Measurements from ENCODE around the gene CA9. TPM values are rescaled to one million over a fixed set of nuclear protein-coding genes. Genes with fewer than 3 reads are reported as not detected.
A peak's percentile ranks its signal among the peaks of the same experiment; 100 is the strongest.
"Not testable (repeated sequence)": the region's sequence is repeated elsewhere in the genome, so short reads cannot be mapped to it uniquely, and the experiment has no call there.

CA9 gene
- total RNA-seq, 1 experiment from 2014 or later, result not detected

DNA sequence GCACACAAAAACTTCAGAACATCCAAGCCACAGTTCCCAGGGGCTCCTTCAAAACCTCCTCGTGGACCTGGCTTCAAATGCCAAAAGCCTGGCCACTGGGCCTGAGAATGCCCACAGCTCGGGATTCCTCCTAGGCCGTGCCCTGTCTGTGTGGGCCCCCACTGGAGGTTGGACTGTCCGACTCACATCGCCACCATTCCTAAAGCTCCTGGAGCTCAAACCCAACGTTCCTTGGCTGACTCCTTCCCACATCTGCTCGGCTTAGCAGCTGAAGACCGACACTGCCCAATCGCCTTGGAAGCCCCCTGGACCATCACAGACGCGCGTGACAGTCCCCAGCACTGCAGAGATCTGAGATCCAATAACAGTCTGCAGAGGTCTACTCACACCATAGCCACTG, 30.7 kb upstream of the CA9 start:
- H3K4me1 Mint-ChIP-seq (ENCODE audit: low read depth, unreplicated experiment), result peaks cover 10% of the 10 kb centered on the region
- BruUV-seq (replicated peaks), result no TSS peak
- H3K4me3 Mint-ChIP-seq (ENCODE audit: unreplicated experiment), result no peak overlapping the region
- Histone ChIP-seq H3K9me3 (no peaks in the 10 kb centered on the region), H3K27me3 (replicated peaks; ENCODE audit: control insufficient read depth, insufficient read depth, low read length) (no peaks in the 10 kb centered on the region), H3K36me3 (ENCODE audit: control insufficient read depth, insufficient read depth, low read length) (no peaks in the 10 kb centered on the region), H3K4me3 (ENCODE audit: low read depth, low read length) (no peak overlapping the region), H3K4me1 (no peaks in the 10 kb centered on the region; the same call in 1 of the 2 replicates)
- intact Hi-C loops (cut with micrococcal nuclease; ENCODE audit: unreplicated experiment), result no loop called here
- DNase-seq, result no peak
- H3K36me3 Mint-ChIP-seq (ENCODE audit: insufficient read depth, unreplicated experiment), result peaks cover 13% of the 10 kb centered on the region
- no peaks in the 10 kb centered on the region for H3K9me3 Mint-ChIP-seq (ENCODE audit: unreplicated experiment)
- ChIA-PET POLR2A (no interaction called here), CTCF (no interaction called here)
- no peak overlapping the region for H3K27ac Mint-ChIP-seq (ENCODE audit: unreplicated experiment)
- H3K27me3 Mint-ChIP-seq (ENCODE audit: insufficient read depth, unreplicated experiment), result no peaks in the 10 kb centered on the region
- TF ChIP-seq, protein P1, sequence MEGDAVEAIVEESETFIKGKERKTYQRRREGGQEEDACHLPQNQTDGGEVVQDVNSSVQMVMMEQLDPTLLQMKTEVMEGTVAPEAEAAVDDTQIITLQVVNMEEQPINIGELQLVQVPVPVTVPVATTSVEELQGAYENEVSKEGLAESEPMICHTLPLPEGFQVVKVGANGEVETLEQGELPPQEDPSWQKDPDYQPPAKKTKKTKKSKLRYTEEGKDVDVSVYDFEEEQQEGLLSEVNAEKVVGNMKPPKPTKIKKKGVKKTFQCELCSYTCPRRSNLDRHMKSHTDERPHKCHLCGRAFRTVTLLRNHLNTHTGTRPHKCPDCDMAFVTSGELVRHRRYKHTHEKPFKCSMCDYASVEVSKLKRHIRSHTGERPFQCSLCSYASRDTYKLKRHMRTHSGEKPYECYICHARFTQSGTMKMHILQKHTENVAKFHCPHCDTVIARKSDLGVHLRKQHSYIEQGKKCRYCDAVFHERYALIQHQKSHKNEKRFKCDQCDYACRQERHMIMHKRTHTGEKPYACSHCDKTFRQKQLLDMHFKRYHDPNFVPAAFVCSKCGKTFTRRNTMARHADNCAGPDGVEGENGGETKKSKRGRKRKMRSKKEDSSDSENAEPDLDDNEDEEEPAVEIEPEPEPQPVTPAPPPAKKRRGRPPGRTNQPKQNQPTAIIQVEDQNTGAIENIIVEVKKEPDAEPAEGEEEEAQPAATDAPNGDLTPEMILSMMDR (IDR thresholded peaks at IDR 0.05; ENCODE audit: insufficient read depth in 1 of 2, low read depth in 1 of 2, low read length in 1 of 2, severe bottlenecking in 1 of 2, unreplicated experiment in 1 of 2), result no peak

DNA sequence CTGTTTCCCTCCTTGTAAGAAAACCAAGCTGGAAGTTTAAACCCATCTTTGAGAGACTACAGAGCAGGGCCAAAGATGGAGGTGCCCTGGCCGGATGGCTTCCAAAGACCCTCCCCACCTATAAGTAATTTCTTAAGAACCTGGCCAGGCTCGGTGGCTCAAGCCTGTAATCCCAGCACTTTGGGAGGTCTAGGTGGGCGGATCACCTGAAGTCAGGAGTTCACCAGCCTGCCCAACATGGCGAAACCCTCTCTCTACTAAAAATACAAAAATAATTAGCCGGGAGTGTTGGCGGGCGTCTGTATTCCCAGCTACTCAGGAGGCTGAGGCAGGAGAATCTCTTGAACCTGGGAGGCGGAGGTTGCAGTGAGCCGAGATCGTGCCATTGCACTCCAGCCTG, 28.0 kb upstream of the CA9 start:
- DNase-seq; H3K36me3 ChIP-seq (ENCODE audit: control insufficient read depth, insufficient read depth, low read length); H3K27me3 Mint-ChIP-seq (ENCODE audit: insufficient read depth, unreplicated experiment); H3K4me1 Mint-ChIP-seq (ENCODE audit: low read depth, unreplicated experiment); H3K4me1 ChIP-seq; H3K9me3 Mint-ChIP-seq (ENCODE audit: unreplicated experiment); H3K27me3 ChIP-seq (replicated peaks; ENCODE audit: control insufficient read depth, insufficient read depth, low read length); H3K36me3 Mint-ChIP-seq (ENCODE audit: insufficient read depth, unreplicated experiment); H3K9me3 ChIP-seq: not testable (repeated sequence)
- intact Hi-C loops (cut with micrococcal nuclease; ENCODE audit: unreplicated experiment), result loop anchor here (1.0 to 5.0 kb wide), 5 partner anchors 12 to 237 kb away; partner anchors contain the start of genes CREB3 and TLN1
- peak overlapping the region; percentile 46 for H3K4me3 ChIP-seq (ENCODE audit: low read depth, low read length)
- ChIA-PET POLR2A (interaction anchor here (0.7 to 2.5 kb wide), 9 partner anchors 12 to 1001 kb away, joined by 3 to 35 read pairs (median 5); partner anchors contain the start of genes CCDC107, RMRP and TLN1), CTCF (interaction anchor here (0.7 to 2.4 kb wide), 15 partner anchors 12 to 384 kb away, joined by 3 to 31 read pairs (median 6); partner anchors contain the start of genes ARHGEF39, CCDC107, CREB3 and HINT2)
- BruUV-seq (replicated peaks), result TSS peak; percentile 50
- Mint-ChIP-seq H3K4me3 (ENCODE audit: unreplicated experiment) (peak overlapping the region; percentile 81), H3K27ac (ENCODE audit: unreplicated experiment) (peak overlapping the region; percentile 84)

DNA sequence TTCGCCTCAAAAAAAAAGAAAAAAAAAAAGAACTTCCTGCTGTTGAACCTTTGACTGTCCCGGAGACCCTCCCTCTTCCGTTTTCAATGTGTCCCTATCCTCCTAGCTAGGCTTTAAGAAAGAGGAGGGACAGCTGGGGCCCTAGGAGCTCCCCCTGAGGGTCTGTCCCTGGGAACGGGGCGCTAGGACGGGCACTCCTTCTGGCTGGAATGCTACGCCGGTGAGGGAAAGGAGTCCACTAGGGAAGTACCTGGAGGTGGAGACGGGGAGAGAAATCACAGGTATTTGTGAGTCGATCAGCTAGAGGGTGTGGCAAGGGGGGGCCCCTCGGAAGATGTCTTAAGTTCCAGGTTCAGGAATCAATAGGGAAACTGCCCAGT, 27.6 kb upstream of the CA9 start:
- peaks cover 10% of the 10 kb centered on the region for H3K4me1 Mint-ChIP-seq (ENCODE audit: low read depth, unreplicated experiment)
- TF ChIP-seq, protein P1 (IDR thresholded peaks at IDR 0.05; ENCODE audit: insufficient read depth in 1 of 2, low read depth in 1 of 2, low read length in 1 of 2, severe bottlenecking in 1 of 2, unreplicated experiment in 1 of 2), result peak; percentile 10 to 60
- ChIA-PET POLR2A (interaction anchor here (0.6 to 2.5 kb wide), 11 partner anchors 11 to 1002 kb away, joined by 3 to 35 read pairs (median 4); partner anchors contain the start of genes CCDC107, RMRP, RUSC2 and TLN1), CTCF (interaction anchor here (0.7 to 2.4 kb wide), 16 partner anchors 12 to 384 kb away, joined by 3 to 31 read pairs (median 7); partner anchors contain the start of genes ARHGEF39, CCDC107, CREB3 and HINT2)
- no TSS peak for BruUV-seq (replicated peaks)
- DNase-seq, result peak; percentile 85 to 92
- Histone ChIP-seq H3K4me1 (no peaks in the 10 kb centered on the region; the same call in 1 of the 2 replicates), H3K27me3 (replicated peaks; ENCODE audit: control insufficient read depth, insufficient read depth, low read length) (no peaks in the 10 kb centered on the region), H3K4me3 (ENCODE audit: low read depth, low read length) (peak overlapping the region; percentile 46), H3K9me3 (no peaks in the 10 kb centered on the region), H3K36me3 (ENCODE audit: control insufficient read depth, insufficient read depth, low read length) (no peaks in the 10 kb centered on the region)
- H3K36me3 Mint-ChIP-seq (ENCODE audit: insufficient read depth, unreplicated experiment), result peaks cover 7% of the 10 kb centered on the region
- intact Hi-C loops (cut with micrococcal nuclease; ENCODE audit: unreplicated experiment), result loop anchor here (1.0 to 5.0 kb wide), 5 partner anchors 11 to 236 kb away; partner anchors contain the start of genes CREB3 and TLN1
- H3K27me3 Mint-ChIP-seq (ENCODE audit: insufficient read depth, unreplicated experiment), result no peaks in the 10 kb centered on the region
- peak overlapping the region; percentile 84 for H3K27ac Mint-ChIP-seq (ENCODE audit: unreplicated experiment)
- H3K4me3 Mint-ChIP-seq (ENCODE audit: unreplicated experiment), result peak overlapping the region; percentile 81
- no peaks in the 10 kb centered on the region for H3K9me3 Mint-ChIP-seq (ENCODE audit: unreplicated experiment)
